Hippocampal formation (tissue), 2 donors: ENCODE results near the gene SIL1.
"Not testable (repeated sequence)": the region's sequence is repeated elsewhere in the genome, so short reads cannot be mapped to it uniquely, and the experiment has no call there.

Experiments
- DNase-seq, 2 donors: peaks; one replicate each; lab custom pipeline; 2025; lab: John Stamatoyannopoulos, UW

The SIL1 gene

DNA sequence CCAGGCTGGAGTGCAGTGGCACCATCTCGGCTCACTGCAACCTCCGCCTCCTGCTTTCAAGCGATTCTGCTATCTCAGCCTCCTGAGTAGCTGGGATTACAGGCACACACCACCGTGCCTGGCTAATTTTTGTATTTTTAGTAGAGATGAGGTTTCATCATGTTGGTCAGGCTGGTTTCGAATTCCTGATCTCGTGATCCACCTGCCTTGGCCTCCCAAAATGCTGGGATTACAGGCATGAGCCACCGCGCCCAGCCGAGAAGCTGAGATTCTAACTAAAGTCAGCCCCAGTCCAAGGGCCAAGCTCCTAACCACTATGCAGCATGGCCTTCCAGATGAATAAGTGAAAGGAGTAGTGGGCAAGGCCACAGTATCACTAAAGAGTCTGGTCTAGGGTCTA is 20.9 kb downstream of the SIL1 start:
- DNase-seq = not testable (repeated sequence)

GRCh38 chr5:139174382-139174781 is 23.8 kb downstream of the SIL1 start:
- not testable (repeated sequence) for DNase-seq

DNA sequence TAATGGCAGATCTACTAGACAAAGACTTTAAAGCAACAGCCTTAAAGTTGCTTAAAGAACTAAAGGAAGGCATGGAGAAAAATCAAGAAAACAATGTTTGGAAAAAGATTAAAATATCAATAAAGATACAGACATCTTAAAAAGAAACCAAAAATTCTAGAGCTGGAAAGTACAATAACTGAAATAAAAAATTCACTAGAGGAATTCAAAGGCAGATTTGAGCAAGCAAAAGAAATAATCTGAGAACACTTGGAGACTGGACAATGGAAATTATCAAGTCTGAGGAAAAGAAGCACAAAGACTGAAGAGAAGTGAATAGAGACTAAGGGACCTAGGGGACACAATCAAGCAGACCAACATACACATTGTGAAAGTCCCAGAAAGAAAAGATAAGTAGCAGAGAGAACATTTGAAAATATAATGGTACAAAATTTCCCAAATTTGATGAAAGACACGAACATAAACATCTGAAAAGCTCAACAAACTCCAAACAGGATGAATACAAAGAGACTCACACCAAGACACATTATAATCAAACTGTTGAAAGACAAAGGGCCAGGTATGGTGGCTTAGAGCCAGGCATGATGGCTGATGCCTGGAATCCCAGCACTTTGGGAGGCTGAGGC is 26.3 kb downstream of the SIL1 start:
- no peak for DNase-seq

DNA sequence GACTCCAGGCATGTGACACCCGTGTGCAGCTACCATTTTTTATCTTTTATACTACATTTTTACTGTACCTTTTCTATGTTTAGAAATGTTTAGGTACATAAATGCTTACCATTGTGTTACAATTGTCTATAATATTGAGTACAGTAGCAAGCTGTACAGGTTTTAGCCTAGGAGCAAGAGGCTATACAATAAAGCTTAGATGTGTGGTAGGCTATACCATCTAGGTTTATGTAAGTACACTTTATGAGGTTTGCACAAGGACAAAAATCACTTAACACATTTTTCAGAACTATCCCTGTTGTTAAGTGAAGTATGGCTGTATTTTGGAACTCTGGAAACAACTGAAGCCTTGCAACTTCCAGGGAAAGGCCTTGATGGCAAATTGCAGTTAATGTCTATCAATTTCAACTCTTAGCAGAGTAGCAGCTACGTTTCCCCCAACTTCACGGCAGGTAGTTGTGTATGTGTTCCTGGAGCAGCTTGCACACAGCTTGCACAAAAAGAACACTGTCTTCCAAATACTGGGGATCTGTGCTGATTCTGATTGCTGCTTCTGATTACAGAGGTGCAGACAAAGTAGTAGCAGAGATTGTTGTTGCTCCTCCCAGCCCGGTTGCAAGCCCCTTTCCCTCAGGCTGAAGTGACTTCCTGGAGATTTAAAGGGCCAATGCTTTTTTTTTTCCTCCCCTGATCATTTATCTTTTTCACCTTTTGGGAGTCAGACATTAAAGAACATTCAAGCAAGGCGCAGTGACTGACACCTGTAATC is 30.0 kb downstream of the SIL1 start:
- no peak for DNase-seq

- no peak for DNase-seq
Measured at GRCh38 chr5:139167533-139167932, 30.6 kb downstream of the SIL1 start.

GRCh38 chr5:139167063-139167462 is 31.1 kb downstream of the SIL1 start:
- DNase-seq = no peak

GRCh38 chr5:139164897-139165296 is 33.3 kb downstream of the SIL1 start:
- not testable (repeated sequence) for DNase-seq

DNA sequence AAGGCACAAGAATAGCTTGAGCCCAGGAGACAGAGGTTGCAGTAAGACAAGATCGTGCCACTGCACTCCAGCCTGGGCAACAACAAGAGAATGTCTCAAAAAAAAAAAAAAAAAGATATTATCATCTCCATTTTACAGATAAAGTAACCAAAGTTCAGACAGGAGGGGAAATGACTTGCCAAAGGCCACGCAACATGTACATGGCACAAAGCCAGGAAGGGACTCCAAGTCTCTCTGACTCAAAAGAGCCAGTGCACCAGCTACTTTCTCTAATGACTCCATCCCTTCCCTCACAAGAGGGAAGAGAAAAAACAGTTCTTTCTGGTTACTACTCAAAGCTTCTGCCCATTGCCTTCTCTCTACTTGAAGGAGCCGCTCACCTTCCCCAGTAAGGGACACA is 34.1 kb downstream of the SIL1 start:
- DNase-seq = no peak

DNA sequence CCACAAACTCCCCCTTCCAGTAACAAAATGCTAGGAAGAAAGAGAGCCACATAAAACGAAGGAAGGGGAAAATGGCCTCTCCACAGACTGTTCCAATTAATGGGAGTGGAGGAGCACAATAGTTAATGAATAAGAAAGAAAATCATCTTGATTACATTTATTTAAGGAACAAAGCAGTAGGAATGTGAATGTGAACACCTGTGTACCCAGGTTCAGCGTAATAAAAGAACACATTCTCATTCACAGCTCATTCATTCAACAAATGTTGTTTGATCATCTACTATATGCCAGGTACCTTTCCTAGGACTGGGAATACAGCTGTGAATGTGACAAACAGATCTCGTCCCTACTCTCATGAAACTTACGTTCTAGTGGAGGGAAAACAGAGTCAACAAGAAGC is 35.7 kb downstream of the SIL1 start:
- DNase-seq = no peak

GRCh38 chr5:139158791-139159190 is 39.4 kb downstream of the SIL1 start:
- DNase-seq = no peak

DNA sequence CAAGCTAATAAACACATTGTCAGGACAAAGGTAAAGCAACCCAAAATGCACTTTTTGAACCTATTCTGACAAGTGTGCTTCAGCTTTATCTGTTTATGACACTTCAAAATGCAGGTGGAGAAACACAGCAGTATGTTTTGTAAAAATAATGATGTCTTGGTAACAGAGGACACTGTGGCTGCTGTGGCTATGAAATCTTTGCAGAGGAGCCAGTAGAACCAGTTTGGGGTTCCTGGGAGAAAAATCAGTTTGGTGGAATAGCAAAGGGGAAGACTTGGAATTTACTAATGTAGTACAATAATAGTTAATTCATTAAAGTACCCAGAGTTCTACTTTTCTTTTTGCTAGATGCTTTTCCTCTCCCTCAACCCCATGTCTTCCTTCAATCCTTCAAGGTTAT is 40.6 kb downstream of the SIL1 start:
- no peak for DNase-seq

DNA sequence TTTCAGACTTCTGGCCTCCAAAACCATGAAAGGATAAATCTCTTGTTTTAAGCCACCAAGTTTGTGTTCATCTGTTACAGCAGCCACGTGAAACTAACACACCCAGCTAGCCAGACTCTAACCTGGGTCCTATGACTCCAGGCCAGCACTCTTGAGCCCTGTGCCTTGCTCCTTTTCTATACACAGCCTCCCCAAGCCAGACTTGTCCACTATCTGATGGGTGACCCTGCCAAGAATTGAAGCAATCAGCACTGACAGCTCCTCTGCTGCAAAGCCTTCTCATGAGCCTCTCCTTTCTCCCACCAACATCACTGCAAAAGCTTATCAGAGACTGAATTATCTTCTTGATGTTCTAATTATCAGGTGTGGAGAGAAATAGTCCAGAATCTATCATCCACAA is 41.4 kb downstream of the SIL1 start:
- DNase-seq = no peak

- DNase-seq = no peak
Measured at GRCh38 chr5:139155333-139155732, 42.8 kb downstream of the SIL1 start.

GRCh38 chr5:139151902-139152301 is 46.3 kb downstream of the SIL1 start:
- no peak for DNase-seq

- DNase-seq = no peak
Measured at GRCh38 chr5:139150367-139150999, 47.7 kb downstream of the SIL1 start.

DNA sequence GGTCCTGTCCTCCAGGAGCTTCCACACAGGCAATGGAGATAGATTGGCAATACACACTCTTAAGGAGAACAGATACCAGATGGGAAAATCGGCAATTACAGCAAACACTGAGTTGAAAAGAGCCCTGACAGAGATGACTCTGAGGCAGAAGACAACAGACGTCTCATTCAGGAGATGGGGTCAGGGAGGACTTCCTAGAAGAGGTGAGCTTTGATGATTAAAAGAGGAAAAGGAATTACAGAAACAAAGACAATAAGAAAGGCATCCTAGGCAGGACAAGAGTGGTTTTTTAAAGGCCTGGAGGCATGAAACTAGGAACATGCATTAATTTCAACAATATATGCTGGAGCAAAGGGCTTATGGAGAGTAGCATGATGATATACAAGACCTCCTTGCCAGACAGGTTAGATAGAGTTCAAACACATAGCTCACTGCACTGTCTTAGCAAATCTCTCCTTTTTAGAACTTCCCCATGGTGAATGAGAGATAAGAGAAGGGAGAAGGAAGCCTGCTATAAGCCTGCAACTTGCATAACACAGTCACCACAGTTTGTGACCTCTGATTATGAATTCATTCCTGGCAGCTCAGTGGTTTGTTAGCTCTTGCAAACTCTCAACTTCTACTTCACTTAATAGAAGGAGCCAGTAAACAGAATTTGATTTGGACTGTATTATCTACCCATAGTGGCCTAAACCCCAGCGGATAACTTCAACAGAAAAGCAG is 48.5 kb downstream of the SIL1 start:
- no peak for DNase-seq

- DNase-seq = no peak
Measured at GRCh38 chr5:139148986-139149385, 49.2 kb downstream of the SIL1 start.

DNA sequence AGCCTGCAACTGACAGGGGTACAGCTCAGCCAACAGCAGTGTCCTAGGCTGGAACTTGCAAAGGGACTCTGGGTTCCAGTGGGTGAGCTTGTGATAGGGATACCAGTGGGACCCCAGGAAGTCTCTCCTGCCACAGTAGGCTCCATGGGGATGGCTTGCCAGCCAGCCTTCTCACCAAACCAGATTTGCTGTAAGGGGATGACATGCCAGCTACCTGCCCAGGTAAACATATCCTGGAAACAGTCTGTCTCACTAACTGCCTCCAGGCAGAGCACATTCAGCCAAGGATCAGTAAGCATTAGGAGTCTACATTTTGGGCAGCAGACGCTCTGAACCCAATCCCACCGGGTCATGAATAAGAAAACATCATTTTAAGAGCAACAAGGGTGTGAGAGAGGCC is 49.9 kb downstream of the SIL1 start:
- no peak for DNase-seq

DNA sequence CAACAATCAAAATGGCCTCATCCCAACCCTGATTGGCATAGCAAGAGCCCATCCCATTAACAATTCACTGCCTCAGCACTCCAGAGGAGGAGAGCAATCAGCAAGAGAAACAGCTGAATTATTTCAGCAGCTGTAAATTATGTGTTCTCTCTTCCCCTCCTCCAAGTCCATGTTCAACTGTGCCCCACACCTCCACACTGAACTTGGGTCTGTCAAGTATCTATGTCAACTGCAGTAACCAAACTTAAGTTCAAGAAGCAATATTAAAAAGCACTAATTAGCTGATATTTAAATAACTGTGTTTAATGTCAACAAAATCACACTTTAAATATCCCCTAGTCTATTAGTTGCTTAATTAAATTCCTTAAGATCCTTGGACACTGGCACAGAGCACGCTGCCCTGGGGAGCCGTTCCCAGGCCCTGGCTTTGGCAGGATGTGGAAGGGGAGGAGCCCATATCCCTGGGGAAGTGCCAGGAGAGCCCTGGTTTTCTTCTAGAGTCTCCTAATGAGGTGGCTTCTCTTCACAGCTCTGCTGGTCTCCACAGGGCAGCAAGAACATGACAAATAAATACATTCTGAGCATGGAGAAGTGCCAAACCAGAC is 50.6 kb downstream of the SIL1 start:
- peak in 1 of 2 donors; percentile 22 for DNase-seq

DNA sequence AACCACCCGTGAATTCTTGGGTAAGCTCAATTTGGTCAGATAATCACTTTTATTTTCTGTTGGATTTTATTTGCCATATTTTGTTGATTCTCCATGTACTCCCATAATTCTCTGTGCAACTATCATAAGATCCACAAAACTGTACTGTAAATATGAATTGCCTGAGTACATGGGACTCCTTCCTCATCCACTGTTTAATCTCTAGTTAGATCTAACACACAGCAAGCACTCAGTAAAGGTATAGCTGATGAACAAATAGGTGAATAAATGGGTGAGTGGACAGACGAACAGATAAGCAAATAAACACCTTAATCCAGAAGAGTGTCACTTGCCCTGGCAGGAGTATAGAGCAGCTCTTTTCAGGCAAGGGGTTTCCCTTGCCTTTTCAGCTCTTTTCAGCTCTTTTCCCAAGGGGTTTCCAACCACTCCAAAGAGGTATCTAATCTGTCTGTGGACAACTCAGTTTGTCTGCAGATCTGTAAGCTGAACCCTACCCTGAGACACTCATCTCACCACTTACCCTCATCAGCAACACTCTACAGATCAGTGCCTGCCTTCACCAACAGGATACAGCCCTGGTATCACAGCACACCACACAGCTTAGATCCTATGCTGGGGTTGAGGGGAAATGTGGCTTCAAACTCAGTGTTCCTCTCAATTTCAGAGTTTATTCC is 51.2 kb downstream of the SIL1 start:
- DNase-seq = no peak

- DNase-seq = no peak
Measured at GRCh38 chr5:139141446-139142204, 56.5 kb downstream of the SIL1 start.
